IMR-90 (cell line): Measurements from ENCODE around the gene SLC39A8. TPM values are rescaled to one million over a fixed set of nuclear protein-coding genes. Genes with fewer than 3 reads are reported as not detected.

Experiments
- ATAC-seq: fragments of 200-7000 bp; cut with Tn5 transposase; 2 replicates; pipeline ENCODE4 v1.9.1; 2020; ENCODE audit warnings: low read depth, mild to moderate bottlenecking, moderate library complexity
- BruUV-seq: library from RNA; stranded (reverse); fragments of 400-500 nt; replicated peaks from 2 replicates; lab custom pipeline; 2021; lab: Mats Ljungman, UMichigan
- CTCF ChIA-PET: fragments of 300-600 bp; formaldehyde crosslinking; extraction: SDS; loops from one replicate; lab custom pipeline; 2021; ENCODE audit warnings: antibody characterized with exemption; lab: Yijun Ruan, JAX
- POLR2A ChIA-PET: fragments of 300-600 bp; sonication (Branson Sonifier 250); formaldehyde crosslinking; loops from one replicate; lab custom pipeline; 2022; ENCODE audit warnings: antibody characterized with exemption; ENCODE audit not compliant: unreplicated experiment; lab: Charles Lee
- DNase-seq: peaks from one replicate; pipeline ENCODE4 v3.0.0; 2013
- H2AFZ ChIP-seq: replicated peaks from 2 replicates; pipeline ENCODE3; 2013; ENCODE audit warnings: low read length, mild to moderate bottlenecking; ENCODE audit not compliant: poor library complexity
- H2AK5ac ChIP-seq: 2 replicates; pipeline ENCODE4 v1.6.1; 2013; ENCODE audit warnings: low read depth, low read length, inconsistent platforms
- H2AK9ac ChIP-seq: replicated peaks from 2 replicates; pipeline ENCODE3; 2013; ENCODE audit warnings: mild to moderate bottlenecking, low read depth, low read length, moderate library complexity; ENCODE audit not compliant: poor library complexity
- H2BK120ac ChIP-seq: 2 replicates; pipeline ENCODE4 v1.6.1; 2013; ENCODE audit warnings: low read depth, low read length, inconsistent platforms
- H2BK15ac ChIP-seq: 3 replicates; pipeline ENCODE4 v1.6.1; 2013; ENCODE audit warnings: low read depth, low read length, inconsistent platforms
- H2BK20ac ChIP-seq: 2 replicates; pipeline ENCODE4 v1.6.1; 2013; ENCODE audit warnings: low read depth, mild to moderate bottlenecking, inconsistent platforms, low read length, moderate library complexity
- H2BK5ac ChIP-seq: 2 replicates; pipeline ENCODE4 v1.6.1; 2013; ENCODE audit warnings: mild to moderate bottlenecking, low read depth, low read length, inconsistent platforms; ENCODE audit not compliant: poor library complexity, severe bottlenecking
- H3K14ac ChIP-seq: replicated peaks from 2 replicates; pipeline ENCODE4 v1.6.1; 2013; ENCODE audit warnings: low read depth, low read length, inconsistent platforms
- H3K18ac ChIP-seq: 2 replicates; pipeline ENCODE4 v1.6.1; 2013; ENCODE audit warnings: low read depth, low read length, control low read depth
- H3K23ac ChIP-seq: 2 replicates; pipeline ENCODE4 v1.6.1; 2013; ENCODE audit warnings: low read depth, low read length, inconsistent platforms
- H3K27ac ChIP-seq: 2 replicates; pipeline ENCODE4 v1.5.1; 2013; ENCODE audit warnings: mild to moderate bottlenecking, control low read depth, low read length; ENCODE audit not compliant: insufficient read depth
- H3K27me3 ChIP-seq: 2 replicates; pipeline ENCODE4 v1.6.1; 2013; ENCODE audit warnings: low read length; ENCODE audit not compliant: control insufficient read depth, insufficient read depth
- H3K36me3 ChIP-seq: 2 replicates; pipeline ENCODE4 v1.6.1; 2013; ENCODE audit warnings: low read length, mixed read lengths; ENCODE audit not compliant: control insufficient read depth, insufficient read depth
- H3K4ac ChIP-seq: 2 replicates; pipeline ENCODE4 v1.6.1; 2013; ENCODE audit warnings: low read depth, low read length, inconsistent platforms
- H3K4me1 ChIP-seq: 2 replicates; pipeline ENCODE4 v1.6.1; 2013; ENCODE audit warnings: low read length, mixed read lengths; ENCODE audit not compliant: control insufficient read depth, insufficient read depth
- H3K4me2 ChIP-seq: 2 replicates; pipeline ENCODE4 v1.6.1; 2013; ENCODE audit warnings: low read depth, mild to moderate bottlenecking, control low read depth, low read length, moderate library complexity
- H3K4me3 ChIP-seq: 2 replicates; pipeline ENCODE4 v1.5.1; 2013; ENCODE audit warnings: low read depth, mild to moderate bottlenecking, control low read depth, low read length, moderate library complexity; ENCODE audit not compliant: insufficient read depth
- H3K56ac ChIP-seq: 2 replicates; pipeline ENCODE4 v1.6.1; 2013; ENCODE audit warnings: low read length, inconsistent platforms; ENCODE audit not compliant: insufficient read depth; ENCODE audit errors: extremely low read depth
- H3K79me1 ChIP-seq, 2 experiments: 2 replicates each; pipeline ENCODE4 v1.6.1; 2013; ENCODE audit warnings: low read length in 2 of 2, inconsistent platforms in 1 of 2, low read depth in 1 of 2
- H3K9ac ChIP-seq: 2 replicates; pipeline ENCODE4 v1.6.1; 2013; ENCODE audit warnings: low read depth, low read length, control low read depth
- H3K9me1 ChIP-seq: 2 replicates; pipeline ENCODE4 v1.6.1; 2013; ENCODE audit warnings: low read length, inconsistent platforms; ENCODE audit not compliant: insufficient read depth
- H3K9me3 ChIP-seq: 2 replicates; pipeline ENCODE4 v1.6.1; 2013; ENCODE audit warnings: low read length; ENCODE audit not compliant: control insufficient read depth, insufficient read depth
- H4K20me1 ChIP-seq: 2 replicates; pipeline ENCODE4 v1.6.1; 2013; ENCODE audit warnings: low read length, inconsistent platforms; ENCODE audit not compliant: insufficient read depth
- H4K5ac ChIP-seq: 2 replicates; pipeline ENCODE4 v1.6.1; 2013; ENCODE audit warnings: mild to moderate bottlenecking, low read depth, low read length, control low read depth
- H4K8ac ChIP-seq, 2 experiments: 2 replicates each; pipeline ENCODE4 v1.6.1; 2013; ENCODE audit warnings: low read depth in 2 of 2, low read length in 2 of 2, control low read depth in 1 of 2, inconsistent platforms in 1 of 2
- H4K91ac ChIP-seq: 2 replicates; pipeline ENCODE4 v1.6.1; 2013; ENCODE audit warnings: low read depth, low read length, inconsistent platforms; ENCODE audit not compliant: insufficient read depth
- CHD1 ChIP-seq: IDR thresholded peaks from 2 replicates; pipeline ENCODE4 v1.6.1; 2012; ENCODE audit warnings: low read depth, low read length, improper control_type of control experiment
- MAZ ChIP-seq: IDR thresholded peaks from 2 replicates; pipeline ENCODE4 v1.6.1; 2012; ENCODE audit warnings: low read depth, mild to moderate bottlenecking, low read length, improper control_type of control experiment, moderate library complexity, borderline replicate concordance
- NFE2L2 ChIP-seq: fragments of 150-350 bp; IDR thresholded peaks from 2 replicates; pipeline ENCODE4 v1.6.1; 2016; ENCODE audit warnings: low read depth, mild to moderate bottlenecking, low read length
- RCOR1 ChIP-seq: IDR thresholded peaks from 2 replicates; pipeline ENCODE4 v1.6.1; 2012; ENCODE audit warnings: mild to moderate bottlenecking, low read length, improper control_type of control experiment; ENCODE audit not compliant: insufficient replicate concordance
- RFX5 ChIP-seq: IDR thresholded peaks from 2 replicates; pipeline ENCODE4 v1.8.0; 2012; ENCODE audit warnings: low read depth, mild to moderate bottlenecking, low read length, moderate library complexity
- WGBS, 2 experiments: methylation state at CpG; one replicate each; pipeline versions ENCODE4 v1.1.5 to v1.1.7; 2013; ENCODE audit warnings: missing lambda C conversion rate in 2 of 2; ENCODE audit not compliant: insufficient read length in 1 of 2; ENCODE audit errors: extremely low coverage in 2 of 2; 5-methylcytosine and 5-hydroxymethylcytosine counted together
- dilution Hi-C: fragments of 300-500 bp; cut with HindIII; formaldehyde crosslinking; loops from one replicate; pipeline ENCODE4 v1.14.3; 2018; ENCODE audit warnings: low sequenced_read_pairs; ENCODE audit not compliant: unreplicated experiment
- in situ Hi-C: fragments of 300-500 bp; cut with MboI; formaldehyde crosslinking; loops from 3 replicates; pipeline ENCODE4 v1.14.3; 2019; ENCODE audit warnings: low sequenced_read_pairs, inconsistent platforms, mixed read lengths
- intact Hi-C: fragments of 100-400 bp; cut with micrococcal nuclease; formaldehyde crosslinking; loops from 2 replicates; pipeline ENCODE4 v1.10.0; 2022
- polyA plus RNA-seq, 3 experiments: library from polyadenylated mRNA; depleted of rRNA; stranded (reverse); fragments of >200 nt; gene quantifications; 2 replicates each; pipeline ENCODE4 v1.2.3, GENCODE V29; 2012; ENCODE audit warnings: low replicate concordance in 1 of 3
- total RNA-seq: library from RNA; depleted of rRNA; stranded (reverse); fragments of >200 nt; gene quantifications from 2 replicates; pipeline ENCODE4 v1.2.3, GENCODE V29; 2012
- TF ChIP-seq, protein P1 (sequence below): fragments of 150-350 bp; IDR thresholded peaks from 2 replicates; pipeline ENCODE4 v1.6.1; 2016; ENCODE audit warnings: low read depth, mild to moderate bottlenecking, low read length, moderate library complexity, borderline replicate concordance
- TF ChIP-seq, protein P2 (sequence below): conservative IDR thresholded peaks from 2 replicates; pipeline ENCODE4 v1.5.1; 2012; ENCODE audit warnings: mild to moderate bottlenecking, low read depth, low read length, improper control_type of control experiment

Gene SLC39A8
- total and polyA plus RNA-seq, 2 of the 4 experiments (the other 2 are of a cell fraction), result 0.05 to 0.18 TPM

DNA sequence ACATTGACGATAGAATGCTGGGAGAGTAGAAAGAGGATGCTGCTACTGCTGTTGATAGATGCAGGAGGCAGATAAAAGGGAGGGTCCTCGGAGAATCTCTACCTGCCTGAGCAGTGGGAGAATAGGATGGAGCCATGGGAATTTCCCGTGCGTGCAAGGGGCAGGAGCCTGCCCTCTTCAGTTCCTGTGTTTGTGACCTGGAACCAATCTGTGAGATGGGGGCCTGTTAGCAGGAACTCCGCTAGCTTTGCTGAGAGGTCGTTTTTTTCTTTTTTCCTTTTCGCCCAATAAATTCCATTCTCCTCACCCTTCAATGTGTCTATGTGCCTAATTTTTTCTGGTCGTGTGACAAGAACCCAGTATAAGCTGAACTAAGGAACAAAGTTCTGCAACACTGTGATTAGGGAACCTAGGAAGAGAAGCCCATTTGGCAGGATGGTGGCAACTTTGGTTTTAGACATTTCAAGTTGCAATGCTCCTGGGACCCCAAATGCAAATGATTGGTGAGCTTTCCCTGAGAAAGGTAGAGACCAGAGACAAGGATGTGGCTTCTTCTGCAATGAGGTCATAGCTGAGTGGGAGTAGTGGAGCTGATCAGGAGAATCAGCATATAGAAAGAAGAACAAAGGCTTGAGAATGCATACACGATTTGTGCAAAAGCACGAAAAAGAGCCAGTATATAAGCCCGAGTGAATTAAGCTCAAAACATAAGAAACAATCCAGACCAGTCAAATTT, 23.9 kb downstream of the SLC39A8 start:
- Histone ChIP-seq H3K4me1 (no peaks in the 10 kb centered on the region), H4K20me1 (no peaks in the 10 kb centered on the region), H3K14ac (no peak overlapping the region), H2BK20ac (no peak overlapping the region), H2BK15ac (no peak overlapping the region), H2AK5ac (no peak overlapping the region), H3K9me3 (no peaks in the 10 kb centered on the region), H4K91ac (no peak overlapping the region), H2BK5ac (no peak overlapping the region), H2AK9ac (no peak overlapping the region), H3K27ac (no peak overlapping the region), H3K4ac (no peak overlapping the region), H3K79me1 (no peaks in the 10 kb centered on the region), H3K4me3 (no peak overlapping the region), H3K56ac (no peak overlapping the region), H3K9ac (no peak overlapping the region), H4K5ac (no peak overlapping the region), H2BK120ac (no peak overlapping the region), H3K18ac (no peak overlapping the region), H3K9me1 (no peaks in the 10 kb centered on the region), H4K8ac (no peak overlapping the region), H2AFZ (no peak overlapping the region), H3K4me2 (no peak overlapping the region), H3K36me3 (no peaks in the 10 kb centered on the region), H3K27me3 (no peaks in the 10 kb centered on the region), H3K23ac (no peak overlapping the region)
- POLR2A ChIA-PET, result no interaction called here
- no peak for TF ChIP-seq RCOR1
- no peak for TF ChIP-seq MAZ
- TF ChIP-seq, protein P1, sequence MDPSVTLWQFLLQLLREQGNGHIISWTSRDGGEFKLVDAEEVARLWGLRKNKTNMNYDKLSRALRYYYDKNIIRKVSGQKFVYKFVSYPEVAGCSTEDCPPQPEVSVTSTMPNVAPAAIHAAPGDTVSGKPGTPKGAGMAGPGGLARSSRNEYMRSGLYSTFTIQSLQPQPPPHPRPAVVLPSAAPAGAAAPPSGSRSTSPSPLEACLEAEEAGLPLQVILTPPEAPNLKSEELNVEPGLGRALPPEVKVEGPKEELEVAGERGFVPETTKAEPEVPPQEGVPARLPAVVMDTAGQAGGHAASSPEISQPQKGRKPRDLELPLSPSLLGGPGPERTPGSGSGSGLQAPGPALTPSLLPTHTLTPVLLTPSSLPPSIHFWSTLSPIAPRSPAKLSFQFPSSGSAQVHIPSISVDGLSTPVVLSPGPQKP, result no peak
- TF ChIP-seq RFX5, result no peak
- TF ChIP-seq, protein P2, sequence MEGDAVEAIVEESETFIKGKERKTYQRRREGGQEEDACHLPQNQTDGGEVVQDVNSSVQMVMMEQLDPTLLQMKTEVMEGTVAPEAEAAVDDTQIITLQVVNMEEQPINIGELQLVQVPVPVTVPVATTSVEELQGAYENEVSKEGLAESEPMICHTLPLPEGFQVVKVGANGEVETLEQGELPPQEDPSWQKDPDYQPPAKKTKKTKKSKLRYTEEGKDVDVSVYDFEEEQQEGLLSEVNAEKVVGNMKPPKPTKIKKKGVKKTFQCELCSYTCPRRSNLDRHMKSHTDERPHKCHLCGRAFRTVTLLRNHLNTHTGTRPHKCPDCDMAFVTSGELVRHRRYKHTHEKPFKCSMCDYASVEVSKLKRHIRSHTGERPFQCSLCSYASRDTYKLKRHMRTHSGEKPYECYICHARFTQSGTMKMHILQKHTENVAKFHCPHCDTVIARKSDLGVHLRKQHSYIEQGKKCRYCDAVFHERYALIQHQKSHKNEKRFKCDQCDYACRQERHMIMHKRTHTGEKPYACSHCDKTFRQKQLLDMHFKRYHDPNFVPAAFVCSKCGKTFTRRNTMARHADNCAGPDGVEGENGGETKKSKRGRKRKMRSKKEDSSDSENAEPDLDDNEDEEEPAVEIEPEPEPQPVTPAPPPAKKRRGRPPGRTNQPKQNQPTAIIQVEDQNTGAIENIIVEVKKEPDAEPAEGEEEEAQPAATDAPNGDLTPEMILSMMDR, result no peak
- TF ChIP-seq CHD1, result no peak
- TF ChIP-seq NFE2L2, result no peak
- CTCF ChIA-PET, result no interaction called here
- in situ Hi-C loops, result no loop called here
- dilution Hi-C loops, result no loop called here
- BruUV-seq, result no TSS peak
- intact Hi-C loops, result no loop called here
- DNase-seq (no peak), ATAC-seq (no peak)
- 80% methylated on average over 1 of the region's 11 CpGs; no CpG with 5 or more reads in 1 of the 2 experiments for WGBS, 2 experiments
